WTC11 (cell line): ENCODE data around the gene MSANTD1. TPM values are rescaled to one million over a fixed set of nuclear protein-coding genes. Genes with fewer than 3 reads are reported as not detected.

Source experiments
- ATAC-seq: fragments of 200-7000 bp; cut with Tn5 transposase; 2 replicates; pipeline ENCODE4 v1.10.0; 2021; ENCODE audit warnings: mild to moderate bottlenecking, moderate library complexity
- CTCF ChIA-PET: fragments of 300-600 bp; sonication (Branson Sonifier 250); formaldehyde crosslinking; loops from one replicate; lab custom pipeline; 2021; ENCODE audit warnings: antibody characterized with exemption; lab: Charles Lee
- POLR2A ChIA-PET: fragments of 350-600 bp; sonication (Branson Sonifier 250); formaldehyde crosslinking; loops from one replicate; lab custom pipeline; 2021; ENCODE audit warnings: antibody characterized with exemption; lab: Charles Lee
- DNase-seq: peaks from one replicate; pipeline ENCODE4 v3.0.0; 2021; ENCODE audit warnings: low spot score
- H3K27ac Mint-ChIP-seq: 2 replicates; pipeline ENCODE4 v1.8.0; 2021; ENCODE audit warnings: mixed read lengths
- H3K27me3 Mint-ChIP-seq: 2 replicates; pipeline ENCODE4 v1.8.0; 2021; ENCODE audit warnings: low read depth, mild to moderate bottlenecking, moderate library complexity, mixed read lengths
- H3K36me3 Mint-ChIP-seq: 2 replicates; pipeline ENCODE4 v1.8.0; 2021; ENCODE audit warnings: mixed read lengths
- H3K4me1 Mint-ChIP-seq: 2 replicates; pipeline ENCODE4 v1.8.0; 2022; ENCODE audit warnings: mixed read lengths
- H3K4me3 Mint-ChIP-seq: 2 replicates; pipeline ENCODE4 v1.8.0; 2021; ENCODE audit warnings: mild to moderate bottlenecking, moderate library complexity, mixed read lengths
- H3K9me3 Mint-ChIP-seq: 2 replicates; pipeline ENCODE4 v1.8.0; 2021; ENCODE audit warnings: mixed read lengths
- ATF1 ChIP-seq: sonication (generic); formaldehyde crosslinking; IDR thresholded peaks from 2 replicates; pipeline ENCODE4 v1.8.1; 2023; ENCODE audit warnings: mild to moderate bottlenecking, moderate library complexity, missing genetic modification reagents
- CREB1 ChIP-seq: sonication (generic); formaldehyde crosslinking; IDR thresholded peaks from 2 replicates; pipeline ENCODE4 v1.8.0; 2023; ENCODE audit warnings: mild to moderate bottlenecking, missing genetic modification reagents
- CREM ChIP-seq: sonication (generic); formaldehyde crosslinking; IDR thresholded peaks from 2 replicates; pipeline ENCODE4 v1.8.1; 2022; ENCODE audit warnings: mild to moderate bottlenecking, missing genetic modification reagents, moderate library complexity
- ERG ChIP-seq: fragments of 250-450 bp; sonication (Bioruptor Pico); IDR thresholded peaks from 2 replicates; pipeline ENCODE4 v1.8.0; 2021; ENCODE audit warnings: mild to moderate bottlenecking
- GABPB1 ChIP-seq: sonication (generic); formaldehyde crosslinking; IDR thresholded peaks from 2 replicates; pipeline ENCODE4 v1.8.1; 2023; ENCODE audit warnings: mild to moderate bottlenecking, missing genetic modification reagents
- GRHL2 ChIP-seq: fragments of 250-450 bp; sonication (Bioruptor Pico); IDR thresholded peaks from 2 replicates; pipeline ENCODE4 v1.8.0; 2022; ENCODE audit warnings: mild to moderate bottlenecking, moderate library complexity; ENCODE audit not compliant: insufficient replicate concordance, severe bottlenecking
- KAT7 ChIP-seq: sonication (generic); formaldehyde crosslinking; IDR thresholded peaks from 2 replicates; pipeline ENCODE4 v1.8.1; 2023; ENCODE audit warnings: missing genetic modification reagents, mild to moderate bottlenecking, borderline replicate concordance
- PREB ChIP-seq: sonication (generic); formaldehyde crosslinking; IDR thresholded peaks from 2 replicates; pipeline ENCODE4 v1.8.1; 2022; ENCODE audit warnings: mild to moderate bottlenecking, missing genetic modification reagents, moderate library complexity, borderline replicate concordance
- RORB ChIP-seq: fragments of 250-450 bp; sonication (Bioruptor Pico); IDR thresholded peaks from 2 replicates; pipeline ENCODE4 v1.9.0; 2021; ENCODE audit warnings: mild to moderate bottlenecking
- SMAD4 ChIP-seq: sonication (generic); formaldehyde crosslinking; IDR thresholded peaks from 2 replicates; pipeline ENCODE4 v1.8.0; 2022; ENCODE audit warnings: mild to moderate bottlenecking, missing genetic modification reagents
- SOX15 ChIP-seq: fragments of 250-450 bp; sonication (Bioruptor Pico); IDR thresholded peaks from 2 replicates; pipeline ENCODE4 v1.9.0; 2021; ENCODE audit warnings: mild to moderate bottlenecking
- SP1 ChIP-seq: sonication (generic); formaldehyde crosslinking; conservative IDR thresholded peaks from 2 replicates; pipeline ENCODE4 v1.8.1; 2022; ENCODE audit warnings: missing genetic modification reagents
- USF2 ChIP-seq: sonication (generic); formaldehyde crosslinking; IDR thresholded peaks from 2 replicates; pipeline ENCODE4 v1.8.1; 2023; ENCODE audit warnings: mild to moderate bottlenecking, missing genetic modification reagents, moderate library complexity
- ZBTB21 ChIP-seq: sonication (generic); formaldehyde crosslinking; IDR thresholded peaks from 2 replicates; pipeline ENCODE4 v1.8.1; 2023; ENCODE audit warnings: mild to moderate bottlenecking, missing genetic modification reagents, borderline replicate concordance
- ZNF121 ChIP-seq: sonication (generic); formaldehyde crosslinking; IDR thresholded peaks from 2 replicates; pipeline ENCODE4 v1.8.0; 2023; ENCODE audit warnings: missing genetic modification reagents
- ZNF138 ChIP-seq: sonication (generic); formaldehyde crosslinking; conservative IDR thresholded peaks from 2 replicates; pipeline ENCODE4 v1.8.1; 2022; ENCODE audit warnings: mild to moderate bottlenecking, moderate library complexity, missing genetic modification reagents
- ZNF532 ChIP-seq: fragments of 250-450 bp; sonication (Bioruptor Pico); IDR thresholded peaks from 2 replicates; pipeline ENCODE4 v1.9.0; 2021; ENCODE audit warnings: mild to moderate bottlenecking, borderline replicate concordance
- total RNA-seq: library from RNA; stranded (reverse); gene quantifications from 3 replicates; pipeline ENCODE4 v1.2.3, GENCODE V29; 2021
- TF ChIP-seq, protein P1 (sequence below): sonication (generic); formaldehyde crosslinking; conservative IDR thresholded peaks from 2 replicates; pipeline ENCODE4 v1.8.1; 2022; ENCODE audit warnings: mild to moderate bottlenecking, missing genetic modification reagents

The MSANTD1 gene
- total RNA-seq, 1 experiment from 2014 or later = 0.98 TPM

DNA sequence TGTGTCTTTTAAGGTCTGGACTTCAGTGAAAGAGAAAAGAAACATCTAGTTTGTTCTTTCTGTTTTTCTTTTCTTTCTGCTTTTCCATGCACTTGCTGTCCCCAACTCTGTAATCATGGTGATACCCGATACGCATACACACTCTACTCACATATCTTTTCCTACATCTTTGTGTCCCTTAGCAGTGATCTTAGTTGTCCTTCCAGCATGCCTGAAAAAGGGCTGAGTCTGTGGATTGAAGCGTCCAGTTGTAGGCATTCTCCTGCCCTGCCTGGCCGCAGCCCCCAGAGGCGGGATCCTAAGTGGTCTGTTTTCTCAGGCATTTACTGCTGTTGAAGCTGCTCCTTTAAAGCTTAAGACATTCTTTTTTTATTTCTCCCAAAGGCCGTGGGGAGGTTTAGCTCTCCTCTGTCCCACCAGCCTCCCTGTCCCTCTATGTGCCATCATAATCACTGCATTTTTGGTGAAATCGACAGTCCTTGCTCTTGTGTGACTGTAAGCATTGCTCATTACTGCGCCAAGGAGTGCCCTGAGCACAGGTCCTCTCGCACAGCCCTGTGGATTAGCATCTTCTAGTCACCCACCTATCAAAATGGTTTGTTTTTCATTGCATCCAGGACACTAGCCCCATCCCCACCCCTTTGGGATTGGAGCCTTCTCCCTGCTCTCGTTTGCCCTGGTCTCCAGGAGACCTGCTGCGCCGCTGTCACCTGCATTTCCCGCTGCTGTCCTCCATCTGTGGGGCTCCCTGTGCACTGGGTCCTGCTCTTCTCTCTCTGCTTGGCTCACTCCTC lies 48.3 kb downstream of the MSANTD1 start (continued):
- no peak for TF ChIP-seq USF2 (CRISPR knock-in tag)
- no peak for TF ChIP-seq KAT7
- TF ChIP-seq SP1 (CRISPR knock-in tag) = no peak
- TF ChIP-seq GABPB1 (CRISPR knock-in tag) = no peak
- no peak for TF ChIP-seq PREB (CRISPR knock-in tag)
- TF ChIP-seq RORB (CRISPR knock-in tag) = no peak

DNA sequence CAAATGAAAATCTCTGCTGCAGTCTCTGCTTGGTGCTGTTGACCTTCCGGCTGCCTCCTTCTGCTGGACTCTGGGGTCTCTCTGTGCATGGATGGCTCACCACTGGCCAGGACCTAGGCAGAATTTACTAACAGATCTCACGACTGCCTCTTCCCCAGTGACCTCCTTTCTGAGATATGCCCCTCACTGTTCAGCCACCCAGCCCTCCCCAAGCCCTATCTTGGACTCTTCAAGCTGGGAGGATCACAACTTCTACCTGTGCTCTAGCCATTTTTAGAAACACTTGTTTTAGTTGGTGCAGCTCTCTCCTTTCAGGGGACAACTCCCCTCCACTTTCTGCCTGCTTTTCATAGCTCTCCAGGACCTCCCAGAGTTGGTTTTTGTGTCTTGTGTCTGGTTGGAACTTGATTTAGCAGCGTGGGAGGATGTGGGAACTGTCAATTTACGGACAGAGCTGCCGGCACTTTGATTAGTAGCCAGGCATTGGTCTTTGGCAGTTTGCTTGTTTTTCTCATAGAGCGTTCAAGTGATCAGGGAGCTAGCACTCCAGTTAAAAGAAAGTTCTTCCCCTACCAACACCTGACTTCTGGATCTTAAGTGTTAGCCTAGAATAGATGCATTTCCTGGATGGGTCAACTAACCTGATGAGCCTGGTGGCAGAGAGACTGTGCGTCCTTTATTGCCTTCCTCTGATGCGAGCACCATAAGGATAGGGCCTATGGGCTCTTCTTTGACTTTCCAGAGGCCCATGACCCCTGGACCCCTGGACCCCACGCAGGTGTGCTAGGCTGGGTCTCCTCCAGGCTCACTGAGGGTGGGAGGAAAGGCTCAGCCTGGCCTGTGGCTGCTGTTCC lies 50.4 kb downstream of the MSANTD1 start:
- H3K4me3 Mint-ChIP-seq = no peak overlapping the region

GRCh38 chr4:3299976-3300671 lies 51.2 kb downstream of the MSANTD1 start:
- no peaks in the 10 kb centered on the region for H3K36me3 Mint-ChIP-seq
- no peak for DNase-seq
- ChIA-PET POLR2A (no interaction called here), CTCF (interaction anchor here (1.9 to 4.2 kb wide), 2 partner anchors 18 to 180 kb away, joined by 5 to 22 read pairs; no protein-coding TSS in a partner anchor)
- peaks cover 37% of the 10 kb centered on the region for H3K4me1 Mint-ChIP-seq
- peak; percentile 22 for ATAC-seq
- 0 out of 2 replicates have a peak overlapping the region, but pooled peaks have one; percentile 37 for H3K27ac Mint-ChIP-seq
- H3K27me3 Mint-ChIP-seq = no peaks in the 10 kb centered on the region
- no peaks in the 10 kb centered on the region for H3K9me3 Mint-ChIP-seq
- H3K4me3 Mint-ChIP-seq = no peak overlapping the region
- TF ChIP-seq ZNF532 (CRISPR knock-in tag) (no peak), CREM (no peak), GRHL2 (CRISPR knock-in tag) (no peak), ATF1 (CRISPR knock-in tag) (no peak), SMAD4 (CRISPR knock-in tag) (no peak), ZBTB21 (CRISPR knock-in tag) (no peak)

More for the DNA sequence above, 50.4 kb downstream of the MSANTD1 start:
- Mint-ChIP-seq H3K9me3 (no peaks in the 10 kb centered on the region), H3K4me1 (peaks cover 34% of the 10 kb centered on the region), H3K27me3 (no peaks in the 10 kb centered on the region; the same call in 1 of the 2 replicates), H3K27ac (0 out of 2 replicates have a peak overlapping the region, but pooled peaks have one; percentile 37), H3K36me3 (no peaks in the 10 kb centered on the region)
- DNase-seq = no peak
- no peak for ATAC-seq
- POLR2A ChIA-PET = no interaction called here
- TF ChIP-seq, protein P1, sequence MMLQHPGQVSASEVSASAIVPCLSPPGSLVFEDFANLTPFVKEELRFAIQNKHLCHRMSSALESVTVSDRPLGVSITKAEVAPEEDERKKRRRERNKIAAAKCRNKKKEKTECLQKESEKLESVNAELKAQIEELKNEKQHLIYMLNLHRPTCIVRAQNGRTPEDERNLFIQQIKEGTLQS (CRISPR knock-in tag) = no peak
- TF ChIP-seq CREB1 (CRISPR knock-in tag) (no peak), ZNF138 (CRISPR knock-in tag) (no peak), ZNF121 (CRISPR knock-in tag) (no peak), RORB (CRISPR knock-in tag) (no peak), ERG (CRISPR knock-in tag) (no peak), SOX15 (CRISPR knock-in tag) (no peak), PREB (CRISPR knock-in tag) (no peak)
- CTCF ChIA-PET = interaction anchor here (1.9 to 4.2 kb wide), 2 partner anchors 19 to 181 kb away, joined by 5 to 22 read pairs; no protein-coding TSS in a partner anchor
